ENCODE data around the gene LPCAT3.

GRCh38 chr12:7031306-7031705 is 13.0 kb upstream of the LPCAT3 start:
- TF ChIP-seq REST (IDR thresholded peaks at IDR 0.05; ENCODE audit: low read depth) (no peak), YY1 (IDR thresholded peaks at IDR 0.05; ENCODE audit: extremely low read depth, insufficient replicate concordance, low read depth, low read length) (no peak), CTCF (IDR thresholded peaks at IDR 0.05 in 2 of 3, conservative IDR thresholded peaks at IDR 0.05 in 1 of 3; ENCODE audit: borderline replicate concordance in 1 of 3, insufficient read depth in 1 of 3, low read depth in 2 of 3, low read length in 2 of 3) (no peak), POLR2AphosphoS5 (IDR thresholded peaks at IDR 0.05; ENCODE audit: low read depth, low read length) (no peak), FOSL1 (IDR thresholded peaks at IDR 0.05; ENCODE audit: low read depth) (no peak), JUND (IDR thresholded peaks at IDR 0.05) (no peak)

All from HCT116 (cell line).